Fibroblast of lung (primary cell): Measurements from ENCODE around the gene NEK2. TPM values are rescaled to one million over a fixed set of nuclear protein-coding genes. Genes with fewer than 3 reads are reported as not detected.
"Not testable (repeated sequence)": the region's sequence is repeated elsewhere in the genome, so short reads cannot be mapped to it uniquely, and the experiment has no call there.

Experiments used
- DNase-seq, 2 donors: peaks; one replicate each; pipeline versions ENCODE4 v3.0.0 to v3.0.0-alpha.2; 2010; ENCODE audit warnings: low read depth in 2 of 2
- H2AFZ ChIP-seq: 2 replicates; pipeline ENCODE4 v1.5.1; 2012; ENCODE audit warnings: low read length, control low read depth, inconsistent platforms
- H3K27ac ChIP-seq: 2 replicates; pipeline ENCODE4 v1.5.1; 2011; ENCODE audit warnings: low read length, control low read depth; ENCODE audit not compliant: insufficient read depth
- H3K27me3 ChIP-seq: 2 replicates; pipeline ENCODE4 v1.5.1; 2011; ENCODE audit warnings: mild to moderate bottlenecking, low read length; ENCODE audit not compliant: control insufficient read depth, insufficient read depth
- H3K36me3 ChIP-seq: 2 replicates; pipeline ENCODE4 v1.5.1; 2011; ENCODE audit warnings: low read length; ENCODE audit not compliant: control insufficient read depth, insufficient read depth
- H3K4me1 ChIP-seq: 2 replicates; pipeline ENCODE4 v1.5.1; 2011; ENCODE audit warnings: low read length; ENCODE audit not compliant: control insufficient read depth, insufficient read depth; ENCODE audit errors: extremely low read depth
- H3K4me2 ChIP-seq: 2 replicates; pipeline ENCODE4 v1.5.1; 2011; ENCODE audit warnings: low read length, control low read depth; ENCODE audit not compliant: insufficient read depth; ENCODE audit errors: extremely low read depth
- H3K4me3 ChIP-seq, 4 experiments: fragments of 200-600 bp in 1 of 4; sonication (generic) in 1 of 4; replicated peaks in 1 of 4; 2 replicates each; pipeline ENCODE4 v1.5.1; 2011 to 2016; ENCODE audit warnings: low read length in 4 of 4, low read depth in 3 of 4, mild to moderate bottlenecking in 3 of 4, control low read depth in 2 of 4, inconsistent platforms in 1 of 4, mixed read lengths in 1 of 4; ENCODE audit not compliant: insufficient read depth in 1 of 4; ENCODE audit errors: control extremely low read depth in 1 of 4
- H3K79me2 ChIP-seq: 2 replicates; pipeline ENCODE4 v1.5.1; 2012; ENCODE audit warnings: mild to moderate bottlenecking, low read length, inconsistent platforms; ENCODE audit not compliant: control insufficient read depth, insufficient read depth
- H3K9ac ChIP-seq: 2 replicates; pipeline ENCODE4 v1.5.1; 2011; ENCODE audit warnings: mild to moderate bottlenecking, low read length, control low read depth; ENCODE audit not compliant: insufficient read depth
- H3K9me3 ChIP-seq: 2 replicates; pipeline ENCODE4 v1.5.1; 2012; ENCODE audit warnings: low read depth, low read length; ENCODE audit not compliant: control insufficient read depth, insufficient read depth
- H4K20me1 ChIP-seq: 2 replicates; pipeline ENCODE4 v1.5.1; 2011; ENCODE audit warnings: low read length; ENCODE audit not compliant: control insufficient read depth, insufficient read depth; ENCODE audit errors: extremely low read depth
- EZH2 ChIP-seq: IDR thresholded peaks from 2 replicates; pipeline ENCODE4 v1.5.1; 2012; ENCODE audit warnings: low read length, control low read depth, mild to moderate bottlenecking; ENCODE audit errors: missing control alignments
- polyA plus RNA-seq, 2 donors: library from polyadenylated mRNA; depleted of rRNA in 1 of 2; stranded (reverse) in 1 of 2; unstranded in 1 of 2; fragments of >200 nt; gene quantifications; 2 replicates each; pipeline ENCODE4 v1.2.1, GENCODE V29; 2011 to 2012; ENCODE audit warnings: missing spikeins in 1 of 2
- total RNA-seq: library from RNA; depleted of rRNA; stranded (reverse); fragments of >200 nt; gene quantifications from 2 replicates; pipeline ENCODE4 v1.2.1, GENCODE V29; 2014
- TF ChIP-seq, protein P1 (sequence below), 2 donors: IDR thresholded peaks in 1 of 2; conservative IDR thresholded peaks in 1 of 2; 1 replicate in 1 of 2; 2 replicates in 1 of 2; pipeline ENCODE4 v1.5.1; 2011 to 2012; ENCODE audit warnings: low read length in 2 of 2, control low read depth in 1 of 2, inconsistent platforms in 1 of 2, low read depth in 1 of 2, mild to moderate bottlenecking in 1 of 2

Gene NEK2
- total and polyA plus RNA-seq, 2 donors (not counting 1 experiment from before 2014, with no cell fraction given), result 6.8 to 12.7 TPM

DNA sequence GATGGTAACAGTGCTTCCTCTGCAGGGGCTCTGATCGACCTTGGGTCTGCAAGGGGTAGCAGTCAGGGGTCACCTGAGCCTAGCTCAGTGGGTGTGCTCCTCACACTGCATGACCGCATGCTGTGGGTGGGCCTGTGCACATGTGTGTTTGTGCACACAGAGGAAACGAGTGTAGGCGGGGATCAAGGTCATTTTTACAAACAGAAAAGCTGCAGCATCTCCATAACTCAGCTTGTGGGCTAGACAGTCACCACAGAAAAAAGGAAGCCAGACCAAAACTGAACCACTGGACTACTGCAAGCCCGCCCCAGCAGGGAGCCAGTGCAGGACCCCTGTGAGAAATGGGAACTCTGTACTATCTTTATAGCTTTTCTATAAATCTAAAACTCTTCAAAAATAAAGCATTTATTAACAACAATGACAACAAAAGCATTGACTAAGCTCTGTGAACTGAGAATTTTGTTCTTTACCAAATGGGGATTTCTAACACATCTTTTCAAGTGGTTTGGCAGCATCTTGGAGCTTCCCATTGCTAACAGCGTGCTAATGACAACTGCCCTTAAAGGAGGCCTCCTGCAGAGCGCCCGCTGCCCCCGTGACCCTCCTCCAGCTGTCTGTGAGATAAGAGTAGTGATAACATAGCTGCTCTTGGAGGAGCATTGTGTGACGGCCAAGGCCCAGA, 19.9 kb upstream of the NEK2 start:
- DNase-seq, result no peak
- Histone ChIP-seq H3K9ac (no peak overlapping the region), H2AFZ (no peak overlapping the region), H4K20me1 (no peaks in the 10 kb centered on the region), H3K4me2 (no peak overlapping the region), H3K79me2 (no peaks in the 10 kb centered on the region), H3K4me3 (no peak overlapping the region), H3K27me3 (peaks cover 2% of the 10 kb centered on the region), H3K4me1 (no peaks in the 10 kb centered on the region), H3K9me3 (no peaks in the 10 kb centered on the region), H3K36me3 (no peaks in the 10 kb centered on the region), H3K27ac (no peak overlapping the region)
- TF ChIP-seq EZH2, result no peak
- TF ChIP-seq, protein P1, sequence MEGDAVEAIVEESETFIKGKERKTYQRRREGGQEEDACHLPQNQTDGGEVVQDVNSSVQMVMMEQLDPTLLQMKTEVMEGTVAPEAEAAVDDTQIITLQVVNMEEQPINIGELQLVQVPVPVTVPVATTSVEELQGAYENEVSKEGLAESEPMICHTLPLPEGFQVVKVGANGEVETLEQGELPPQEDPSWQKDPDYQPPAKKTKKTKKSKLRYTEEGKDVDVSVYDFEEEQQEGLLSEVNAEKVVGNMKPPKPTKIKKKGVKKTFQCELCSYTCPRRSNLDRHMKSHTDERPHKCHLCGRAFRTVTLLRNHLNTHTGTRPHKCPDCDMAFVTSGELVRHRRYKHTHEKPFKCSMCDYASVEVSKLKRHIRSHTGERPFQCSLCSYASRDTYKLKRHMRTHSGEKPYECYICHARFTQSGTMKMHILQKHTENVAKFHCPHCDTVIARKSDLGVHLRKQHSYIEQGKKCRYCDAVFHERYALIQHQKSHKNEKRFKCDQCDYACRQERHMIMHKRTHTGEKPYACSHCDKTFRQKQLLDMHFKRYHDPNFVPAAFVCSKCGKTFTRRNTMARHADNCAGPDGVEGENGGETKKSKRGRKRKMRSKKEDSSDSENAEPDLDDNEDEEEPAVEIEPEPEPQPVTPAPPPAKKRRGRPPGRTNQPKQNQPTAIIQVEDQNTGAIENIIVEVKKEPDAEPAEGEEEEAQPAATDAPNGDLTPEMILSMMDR (conservative IDR thresholded peaks at IDR 0.05 in 1 of 2, IDR thresholded peaks at IDR 0.05 in 1 of 2; ENCODE audit: low read depth in 1 of 2, low read length in 2 of 2), result no peak

DNA sequence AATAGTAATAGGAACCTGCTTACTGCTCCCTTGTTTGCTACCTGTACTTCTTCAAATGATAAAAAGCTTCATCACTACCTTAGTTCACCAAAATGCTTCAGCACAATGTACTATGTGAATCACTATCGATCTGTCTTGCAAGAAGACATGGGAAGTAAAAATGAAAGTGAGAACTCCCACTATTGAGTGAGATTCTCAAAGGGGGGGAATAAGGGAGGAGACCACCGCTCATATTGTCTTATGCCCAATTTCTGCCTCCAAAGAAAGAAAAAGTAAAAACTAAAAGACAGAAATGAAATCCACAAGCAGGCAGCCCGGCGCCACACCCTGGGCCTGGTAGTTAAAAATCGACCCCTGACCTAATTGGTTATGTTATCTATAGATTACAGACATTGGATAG, 18.5 kb upstream of the NEK2 start:
- H3K27ac ChIP-seq, H4K20me1 ChIP-seq: not testable (repeated sequence)

DNA sequence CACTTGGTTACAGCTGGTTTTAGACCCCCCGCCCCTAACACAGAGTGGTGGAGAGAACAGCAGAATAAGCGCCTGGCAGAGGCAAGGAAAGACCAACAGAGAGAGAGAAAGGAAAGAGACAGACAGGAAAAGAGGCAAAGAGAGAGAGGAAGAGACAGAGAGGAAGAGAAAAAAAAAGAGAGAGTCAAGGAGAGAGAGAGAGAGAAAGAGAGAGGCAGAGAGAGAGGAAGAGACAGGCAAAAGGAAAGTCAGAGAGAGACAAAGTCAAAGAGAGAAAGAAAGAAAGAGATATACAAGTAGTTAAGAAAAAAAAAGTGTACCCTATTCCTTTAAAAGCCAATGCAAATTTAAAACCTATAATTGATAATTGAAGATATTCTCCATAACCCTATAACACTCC, 13.0 kb upstream of the NEK2 start:
- TF ChIP-seq, protein P1 (conservative IDR thresholded peaks at IDR 0.05 in 1 of 2, IDR thresholded peaks at IDR 0.05 in 1 of 2; ENCODE audit: low read depth in 1 of 2, low read length in 2 of 2), result no peak
- TF ChIP-seq EZH2, result no peak
- Histone ChIP-seq H2AFZ (no peak overlapping the region), H3K9ac (no peak overlapping the region), H3K27me3 (peaks cover 8% of the 10 kb centered on the region), H3K4me1 (no peaks in the 10 kb centered on the region), H3K4me2 (no peak overlapping the region), H3K4me3 (no peak overlapping the region), H4K20me1 (no peaks in the 10 kb centered on the region), H3K36me3 (no peaks in the 10 kb centered on the region), H3K9me3 (no peaks in the 10 kb centered on the region), H3K27ac (no peak overlapping the region), H3K79me2 (no peaks in the 10 kb centered on the region)
- no peak for DNase-seq

More for the DNA sequence above, 18.5 kb upstream of the NEK2 start:
- not testable (repeated sequence) for H3K4me1 ChIP-seq, DNase-seq, H3K79me2 ChIP-seq, H3K4me2 ChIP-seq, H3K9ac ChIP-seq, H3K27me3 ChIP-seq, H3K9me3 ChIP-seq, H3K36me3 ChIP-seq, H2AFZ ChIP-seq, H3K4me3 ChIP-seq
